ENCODE measurements around the gene OGFRL1.

DNA sequence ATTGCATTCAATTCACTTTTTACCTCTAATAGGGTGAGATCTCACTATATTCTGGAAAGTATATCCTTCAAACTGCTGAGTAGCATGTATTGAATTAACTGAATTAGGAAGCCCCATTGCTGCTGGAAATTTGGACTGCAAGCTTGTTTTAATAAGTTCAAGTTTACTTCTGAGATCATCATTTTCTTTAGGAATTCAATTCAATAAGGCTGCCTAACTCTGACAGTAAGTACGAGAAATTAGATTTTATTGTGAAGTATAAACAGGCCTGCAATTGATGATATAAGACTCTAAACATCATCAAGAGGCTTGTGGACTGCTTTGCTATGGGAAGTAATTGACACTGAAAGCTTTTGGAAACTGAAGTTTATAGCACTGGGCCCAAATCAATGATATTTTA, 44.4 kb downstream of the OGFRL1 start:
- TF ChIP-seq CTCF (IDR thresholded peaks at IDR 0.05; ENCODE audit: low read depth, low read length, missing input control) = no peak
- TF ChIP-seq FOXA1 (IDR thresholded peaks at IDR 0.05) = no peak
- no peak for TF ChIP-seq MAX (IDR thresholded peaks at IDR 0.05)

All from liver (tissue), 2 donors.